Stimulated activated CD8-positive, alpha-beta memory T cell treated with anti-CD3 and anti-CD28 coated beads, Interleukin-2, amount 100 ng/mL, for 48 hours (primary cell): ENCODE results near the gene EAPP.
"Not testable (repeated sequence)": the region's sequence is repeated elsewhere in the genome, so short reads cannot be mapped to it uniquely, and the experiment has no call there.

Experiments used
- DNase-seq, 2 donors: peaks; one replicate each; pipeline ENCODE4 v3.0.0-alpha.2; 2020; ENCODE audit warnings: low read depth in 2 of 2

The EAPP gene

GRCh38 chr14:34539407-34540180 is at the start of gene EAPP:
Gene EAPP (minus strand): TSS chr14:34539701. CDS start chr14:34539628, 73 bp downstream.
- peak; percentile 93 for DNase-seq

- DNase-seq: no peak
Measured at GRCh38 chr14:34583525-34583924, 44.0 kb upstream of the EAPP start.

GRCh38 chr14:34582117-34582680 is 42.7 kb upstream of the EAPP start:
- DNase-seq: no peak

- no peak for DNase-seq
Measured at GRCh38 chr14:34580381-34580780, 40.9 kb upstream of the EAPP start.

GRCh38 chr14:34571771-34572170 is 32.3 kb upstream of the EAPP start:
- DNase-seq: no peak

- DNase-seq: no peak
Measured at GRCh38 chr14:34569750-34570149, 30.2 kb upstream of the EAPP start.

- DNase-seq: no peak
Measured at GRCh38 chr14:34568803-34569202, 29.3 kb upstream of the EAPP start.

GRCh38 chr14:34562776-34563150 is 23.3 kb upstream of the EAPP start:
- no peak for DNase-seq

GRCh38 chr14:34562037-34562775 is 22.7 kb upstream of the EAPP start:
- DNase-seq: not testable (repeated sequence)

- not testable (repeated sequence) for DNase-seq
Measured at GRCh38 chr14:34556498-34556829, 17.0 kb upstream of the EAPP start.

GRCh38 chr14:34555583-34556497 is 16.3 kb upstream of the EAPP start:
- DNase-seq: not testable (repeated sequence)

GRCh38 chr14:34554540-34555250 is 15.2 kb upstream of the EAPP start:
- DNase-seq: no peak

- not testable (repeated sequence) for DNase-seq
Measured at GRCh38 chr14:34549276-34549966, 9.9 kb upstream of the EAPP start.

- no peak for DNase-seq
Measured at GRCh38 chr14:34548472-34548981, 9.0 kb upstream of the EAPP start.

GRCh38 chr14:34547136-34547520 is 7.6 kb upstream of the EAPP start:
- DNase-seq: not testable (repeated sequence)

- DNase-seq: not testable (repeated sequence)
Measured at GRCh38 chr14:34546272-34547135, 7.0 kb upstream of the EAPP start.

GRCh38 chr14:34540181-34541059 is 919 bp upstream of the EAPP start:
- DNase-seq: not testable (repeated sequence)

GRCh38 chr14:34538871-34539406 is 562 bp downstream of the EAPP start:
- no peak for DNase-seq
